T-helper 2 cell (primary cell): Measurements from ENCODE around the gene CIRBP.
"Not testable (repeated sequence)": the region's sequence is repeated elsewhere in the genome, so short reads cannot be mapped to it uniquely, and the experiment has no call there.

ENCODE experiments used
- DNase-seq, 5 experiments: peaks; one replicate each; pipeline versions ENCODE4 v3.0.0 to v3.0.0-alpha.2; 2012 to 2022

The CIRBP gene

DNA sequence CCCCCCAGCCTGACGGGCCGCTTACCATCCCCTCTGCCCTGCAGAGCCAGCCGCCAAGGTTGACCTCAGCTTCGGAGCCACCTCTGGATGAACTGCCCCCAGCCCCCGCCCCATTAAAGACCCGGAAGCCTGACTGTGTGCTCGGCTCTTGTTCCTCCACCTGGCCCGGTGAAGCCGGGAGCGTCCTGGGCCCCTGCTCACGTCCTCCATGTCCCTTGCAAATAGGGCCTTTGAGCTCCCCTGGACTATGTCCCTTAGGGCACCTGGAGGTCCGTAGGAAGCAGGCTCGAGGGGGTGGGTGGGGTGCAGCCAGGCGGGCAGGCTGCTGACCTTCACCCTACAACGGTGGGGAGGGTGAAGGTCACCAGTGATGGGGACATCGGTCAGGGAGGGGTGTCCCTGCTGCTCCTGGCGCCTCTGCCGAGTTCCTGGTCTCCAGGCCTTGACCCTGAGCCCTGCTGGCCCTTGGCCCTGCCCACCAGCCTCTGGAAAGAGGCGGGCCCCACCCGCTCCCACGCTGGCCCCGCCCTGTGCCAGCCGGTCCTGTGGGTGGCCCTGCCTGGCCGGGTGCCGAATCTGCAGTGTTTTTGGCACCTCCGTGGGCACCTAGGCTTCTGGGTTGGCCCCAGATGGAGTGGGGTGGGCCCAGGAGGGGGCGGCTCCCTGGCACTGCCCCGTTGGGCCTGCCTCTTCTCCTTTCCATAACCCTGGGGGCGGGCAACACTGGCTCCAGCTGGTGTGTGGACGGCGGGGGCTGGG is 24.3 kb upstream of the CIRBP start:
- DNase-seq: no peak

DNA sequence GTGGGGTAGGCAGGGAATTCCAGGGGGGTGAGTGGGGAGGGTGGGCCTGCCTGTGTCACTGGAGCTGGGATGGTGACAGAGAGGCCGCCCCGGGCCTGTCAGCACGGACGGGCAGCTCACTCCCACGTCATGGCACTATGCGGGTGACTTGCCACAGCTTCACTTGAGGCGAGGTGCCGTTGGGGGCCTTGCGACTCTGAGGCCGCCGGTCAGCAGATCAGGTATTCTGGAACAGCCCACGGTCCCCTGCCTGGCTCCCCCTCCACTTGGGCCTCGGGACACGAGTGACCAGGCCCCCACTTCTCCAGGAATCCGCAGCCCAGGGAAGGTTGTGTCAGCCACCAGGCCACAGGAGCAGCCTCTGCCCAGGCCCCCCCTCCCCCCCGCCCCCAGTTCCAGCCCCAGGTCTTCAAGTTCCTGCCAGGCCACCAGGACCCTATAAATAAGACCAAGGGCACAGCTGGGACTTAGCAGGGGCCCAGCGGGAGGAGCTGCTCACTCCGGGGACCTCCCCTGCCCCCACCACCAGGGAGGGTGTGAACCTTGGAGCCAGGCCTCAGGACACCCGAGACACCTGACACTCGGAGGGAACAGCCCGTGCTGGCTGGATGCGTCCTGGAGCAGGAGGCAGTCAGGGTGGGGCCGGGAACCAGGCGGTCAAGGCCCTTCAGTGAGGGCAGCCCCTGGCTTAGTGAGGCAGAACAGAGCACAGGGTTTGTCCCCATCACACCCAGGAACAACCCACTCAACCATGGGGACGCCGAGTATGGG is 23.5 kb upstream of the CIRBP start:
- DNase-seq: no peak

- DNase-seq: not testable (repeated sequence)
Measured at GRCh38 chr19:1246265-1247087, 22.7 kb upstream of the CIRBP start.

DNA sequence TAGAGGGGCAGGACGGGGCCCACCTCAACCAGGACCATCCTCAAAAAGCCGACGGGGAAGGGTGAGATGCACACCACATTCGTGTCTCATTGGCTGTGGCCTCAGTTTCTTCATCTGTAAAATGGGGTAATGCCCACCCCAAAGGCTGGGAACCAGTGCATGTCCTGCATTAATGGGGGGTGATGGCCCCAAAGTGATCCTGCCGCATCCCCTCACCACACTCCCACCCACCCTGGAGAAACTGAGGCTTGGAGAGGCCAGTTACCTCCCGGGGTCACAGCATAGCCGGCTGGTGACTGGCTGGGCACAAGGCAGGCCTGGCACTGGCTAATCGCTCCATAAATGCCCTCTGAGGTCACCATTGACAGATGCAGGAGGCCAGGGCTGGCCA is 21.4 kb upstream of the CIRBP start:
- DNase-seq: no peak

- peak in 4 of 5 experiments; percentile 63 to 80 (median 71) for DNase-seq
Measured at GRCh38 chr19:1248139-1248785, 20.9 kb upstream of the CIRBP start, which contains the start of gene MIDN. Gene MIDN, plus strand, starts transcription at chr19:1248583. Its CDS starts 1,714 bp downstream, at chr19:1250297.

- peak; percentile 75 to 90 (median 81) for DNase-seq
Measured at GRCh38 chr19:1248786-1249297, 20.3 kb upstream of the CIRBP start.

DNA sequence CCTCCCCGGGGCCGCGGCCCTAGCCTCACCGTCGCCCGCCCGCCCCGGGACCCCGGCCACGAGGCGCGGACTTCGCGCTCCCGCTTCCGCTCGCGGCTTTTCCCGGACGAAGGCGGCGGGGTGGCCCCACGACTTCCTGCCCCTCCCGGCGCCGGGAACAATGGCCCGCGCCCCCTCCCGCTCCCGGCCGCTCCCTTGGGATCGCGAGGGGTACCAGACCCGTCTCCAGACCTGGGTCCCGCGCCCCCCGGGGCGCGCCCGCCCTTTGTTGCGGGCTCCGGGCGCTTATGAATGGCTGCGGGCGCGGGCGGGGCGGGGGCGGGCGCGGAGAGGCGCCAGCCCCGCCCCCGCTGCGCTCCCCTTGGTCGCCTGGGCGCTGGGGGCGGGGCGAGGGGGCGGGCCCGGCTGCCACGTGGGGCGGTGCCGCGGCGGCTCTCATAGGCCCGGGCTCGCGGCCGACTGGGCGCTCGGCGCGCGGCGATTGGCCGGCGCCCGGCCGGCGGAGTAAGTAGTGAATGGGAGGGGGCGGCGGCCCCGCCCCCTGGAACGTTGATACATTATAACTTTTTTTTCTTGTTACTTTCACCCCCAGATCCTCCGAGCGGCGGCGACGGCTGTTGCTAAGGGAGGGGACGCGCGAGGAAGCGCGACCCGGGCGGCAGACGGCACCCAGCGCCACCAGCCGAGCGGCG is 19.7 kb upstream of the CIRBP start:
- DNase-seq: peak; percentile 90 to 98 (median 92)

GRCh38 chr19:1249990-1250436 is 19.1 kb upstream of the CIRBP start:
- no peak for DNase-seq

DNA sequence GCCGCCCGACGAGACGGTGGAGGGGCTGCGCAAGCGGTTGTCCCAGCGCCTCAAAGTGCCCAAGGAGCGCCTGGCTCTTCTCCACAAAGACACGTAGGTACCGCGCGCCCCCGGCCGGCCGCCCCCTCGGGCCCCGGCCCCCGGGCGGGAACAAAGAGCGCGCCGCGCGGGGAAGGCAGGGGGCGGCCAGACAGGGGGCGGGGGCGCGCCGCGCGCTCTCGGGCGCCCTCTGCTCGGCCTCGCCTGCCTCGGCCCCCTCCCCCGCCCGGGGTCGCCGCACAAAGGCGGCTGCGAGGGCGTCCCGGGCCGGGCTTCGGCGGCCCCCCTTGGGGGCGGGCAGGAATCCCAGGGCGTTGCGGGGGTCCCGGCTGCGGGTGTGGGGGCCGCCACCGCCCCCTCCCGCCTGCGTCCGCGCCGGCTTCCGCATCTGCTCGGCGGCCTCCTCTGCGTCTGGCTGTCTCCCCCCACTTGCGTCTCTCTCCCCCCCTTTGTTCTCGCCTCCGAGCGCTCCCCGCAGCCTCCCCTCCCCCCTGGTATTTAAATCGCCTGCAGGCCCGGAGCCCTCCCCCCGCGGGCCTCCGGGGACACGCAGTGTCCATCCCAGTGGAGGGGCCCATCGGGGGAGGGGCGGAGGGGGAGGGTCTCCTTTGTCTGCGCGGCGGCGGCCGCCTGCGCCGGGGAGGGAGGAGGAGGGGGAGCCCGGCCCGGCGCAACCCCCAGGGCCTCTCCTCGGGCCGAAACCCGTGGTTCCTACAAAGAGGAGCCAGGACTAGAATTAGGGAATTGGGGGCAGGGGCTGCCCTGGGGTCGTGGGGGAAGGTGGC is 18.5 kb upstream of the CIRBP start:
- DNase-seq: peak in 3 of 5 experiments; percentile 59 to 86 (median 69)

DNA sequence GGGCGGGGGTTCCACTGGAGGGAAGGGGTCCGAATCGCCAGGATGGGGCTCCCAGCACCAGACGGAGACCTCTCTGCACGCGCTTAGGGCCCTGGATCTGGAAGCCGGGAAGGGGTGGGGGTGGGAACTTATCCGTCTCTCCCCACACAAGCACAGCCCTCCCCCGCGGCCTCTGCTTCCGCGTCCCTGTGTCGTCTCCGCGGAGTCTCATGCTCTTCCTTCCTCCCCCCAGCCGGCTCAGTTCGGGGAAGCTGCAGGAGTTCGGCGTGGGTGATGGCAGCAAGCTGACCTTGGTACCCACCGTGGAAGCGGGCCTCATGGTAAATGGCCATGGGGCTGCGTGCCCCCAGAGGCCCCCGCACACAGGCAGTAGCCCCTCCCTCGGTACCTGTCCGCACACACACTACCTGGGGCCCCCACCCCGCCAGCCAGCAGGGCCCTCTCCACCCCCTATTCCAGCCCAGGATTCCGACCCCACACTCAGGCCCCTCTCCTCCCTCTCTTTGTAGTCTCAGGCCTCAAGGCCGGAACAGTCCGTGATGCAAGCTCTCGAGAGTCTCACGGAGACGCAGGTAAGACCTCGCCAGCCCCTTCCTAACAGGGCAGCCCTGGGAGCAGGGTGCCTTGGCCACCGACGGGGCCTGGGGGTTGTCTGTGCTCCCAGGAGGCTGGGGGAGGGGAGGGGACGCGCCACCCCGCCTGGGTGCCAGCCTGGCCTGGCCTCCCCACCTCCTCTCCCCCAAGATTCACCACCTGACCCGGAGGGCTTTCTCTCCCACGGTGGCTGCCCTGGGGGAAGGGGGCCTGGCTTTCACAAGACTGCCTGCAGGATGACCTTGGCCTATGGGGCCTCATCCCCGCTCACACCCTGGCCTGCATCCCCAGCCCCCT is 17.6 kb upstream of the CIRBP start:
- DNase-seq: peak in 3 of 5 experiments; percentile 57 to 84 (median 60)

DNA sequence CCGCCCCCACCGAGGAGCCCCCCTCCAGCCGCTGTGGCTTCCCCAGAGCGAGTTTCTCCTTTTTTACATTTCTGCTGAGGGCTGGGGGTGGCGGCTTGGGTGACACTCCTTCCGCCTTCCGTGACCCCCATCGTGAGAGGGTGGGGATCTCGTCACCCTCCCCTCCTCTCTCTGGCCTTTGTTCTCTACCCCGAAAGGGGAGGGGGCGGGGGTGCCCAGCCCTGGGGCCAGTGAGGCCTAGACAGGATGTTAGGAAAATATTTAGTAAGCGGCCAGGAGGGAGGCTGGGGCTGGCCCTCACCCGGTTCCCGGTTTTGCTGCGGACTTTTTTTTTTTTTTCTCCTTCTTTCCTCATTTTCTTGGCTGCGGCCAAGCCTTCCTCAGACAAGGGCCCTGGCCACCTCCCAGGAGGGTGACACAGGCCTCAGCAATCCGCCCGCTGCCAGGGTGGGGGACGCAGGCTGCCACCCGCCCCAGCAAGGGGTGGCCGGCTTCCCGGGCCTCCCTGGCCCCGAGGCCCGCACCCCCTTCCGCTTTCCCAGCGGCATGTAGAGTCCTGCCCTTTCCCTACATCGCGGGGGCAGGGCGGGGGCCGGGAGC is 16.8 kb upstream of the CIRBP start:
- DNase-seq: peak in 3 of 5 experiments; percentile 52 to 87 (median 73)

GRCh38 chr19:1252821-1253513 is 16.2 kb upstream of the CIRBP start:
- peak in 3 of 5 experiments; percentile 70 to 88 (median 87) for DNase-seq

DNA sequence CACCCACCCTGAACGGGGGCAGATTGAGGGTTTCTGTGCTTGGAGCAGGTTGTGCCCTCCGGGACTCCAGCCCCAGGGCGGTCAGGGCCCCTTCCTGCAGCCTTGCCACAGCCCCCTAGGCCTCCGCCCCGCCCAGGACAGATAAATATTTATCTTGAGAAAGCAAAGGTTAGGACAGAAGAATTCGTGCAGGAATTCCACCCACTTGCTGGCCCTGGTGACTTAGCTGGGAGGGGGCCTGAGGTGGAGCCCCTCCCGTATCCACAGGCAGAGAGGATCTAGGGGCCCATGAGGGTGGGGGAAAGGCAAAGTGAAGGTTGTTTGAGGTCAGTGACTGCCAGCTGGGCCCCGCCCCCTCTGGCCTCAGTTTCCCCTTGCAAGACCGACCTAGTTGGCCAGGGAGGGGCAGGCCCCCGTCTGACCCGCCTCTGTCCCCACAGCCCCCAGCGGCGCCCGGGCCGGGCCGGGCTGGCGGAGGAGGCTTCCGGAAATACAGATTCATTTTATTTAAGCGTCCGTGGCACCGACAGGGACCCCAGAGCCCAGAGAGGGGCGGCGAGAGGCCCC is 15.5 kb upstream of the CIRBP start:
- no peak for DNase-seq

GRCh38 chr19:1254081-1254527 is 15.0 kb upstream of the CIRBP start:
- no peak for DNase-seq

DNA sequence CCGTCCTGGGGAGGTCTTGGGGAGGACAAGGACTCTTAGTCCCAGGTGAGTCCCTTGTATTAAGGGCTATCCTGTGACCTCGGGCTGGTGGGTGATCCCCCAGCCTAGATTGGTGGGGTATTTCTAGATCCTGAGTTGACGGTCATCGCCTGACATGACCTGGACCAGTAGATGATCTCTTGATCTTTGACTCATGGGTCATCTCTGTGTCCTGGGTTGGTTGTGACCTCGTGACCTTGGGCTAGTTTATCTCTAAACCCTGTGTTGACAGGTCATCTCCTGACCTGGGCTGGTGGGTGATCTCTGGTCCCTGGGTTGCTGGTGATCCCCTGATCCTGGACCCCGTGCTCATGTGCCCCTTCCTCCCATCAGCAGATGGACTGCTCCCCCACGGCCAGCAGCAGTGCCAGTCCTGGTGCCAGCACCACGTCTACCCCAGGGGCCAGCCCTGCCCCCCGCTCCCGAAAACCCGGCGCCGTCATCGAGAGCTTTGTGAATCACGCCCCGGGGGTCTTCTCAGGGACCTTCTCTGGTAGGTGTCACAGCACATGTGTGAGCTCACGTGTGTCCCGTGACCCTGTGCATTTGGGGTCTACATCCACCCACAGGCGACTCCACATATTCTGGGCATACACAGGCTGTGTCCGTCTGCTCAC is 14.5 kb upstream of the CIRBP start:
- no peak for DNase-seq

DNA sequence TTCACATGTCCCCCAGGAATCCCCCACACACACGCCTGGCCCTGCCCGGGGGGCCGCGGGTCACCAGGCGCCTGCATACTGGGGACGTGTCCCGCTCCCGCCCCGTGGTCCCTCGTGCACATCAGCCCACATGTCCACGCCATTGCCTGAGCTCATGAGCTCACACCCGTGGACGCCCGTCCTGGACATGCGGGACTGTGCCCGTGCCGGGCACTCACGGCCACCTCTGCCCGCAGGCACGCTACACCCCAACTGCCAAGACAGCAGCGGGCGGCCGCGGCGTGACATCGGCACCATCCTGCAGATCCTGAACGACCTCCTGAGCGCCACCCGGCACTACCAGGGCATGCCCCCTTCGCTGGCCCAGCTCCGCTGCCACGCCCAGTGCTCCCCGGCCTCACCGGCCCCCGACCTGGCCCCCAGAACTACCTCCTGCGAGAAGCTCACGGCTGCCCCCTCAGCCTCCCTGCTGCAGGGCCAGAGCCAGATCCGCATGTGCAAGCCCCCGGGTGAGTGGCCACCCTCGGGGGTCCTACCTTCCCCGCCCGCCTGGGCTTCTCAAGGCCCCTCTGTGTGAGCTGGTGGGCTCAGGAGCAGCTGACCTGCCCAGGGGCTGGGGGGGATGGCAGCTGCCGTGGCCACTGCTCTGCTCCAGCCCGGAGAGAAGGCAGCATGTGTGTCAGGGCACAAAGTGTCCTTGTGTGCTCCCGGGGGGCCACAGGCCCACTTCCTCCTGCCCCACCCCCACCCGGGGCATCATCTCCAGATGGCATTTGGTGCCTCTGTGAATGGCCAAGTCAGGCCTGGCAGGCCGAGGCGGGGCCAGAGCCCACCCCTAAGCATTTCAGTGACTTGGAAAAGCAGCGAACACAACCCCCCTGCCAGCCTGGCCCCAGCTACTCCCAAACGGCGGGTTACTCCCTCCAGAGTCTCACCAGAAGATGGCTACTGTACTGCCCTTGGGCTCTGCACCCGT is 13.7 kb upstream of the CIRBP start:
- DNase-seq: no peak
